SK-N-SH (cell line): Measurements from ENCODE around the gene TBCC. TPM values are rescaled to one million over a fixed set of nuclear protein-coding genes. Genes with fewer than 3 reads are reported as not detected.

Experiments used
- CTCF ChIA-PET: fragments of 300-600, 350-600 bp; formaldehyde crosslinking; extraction: SDS; loops from one replicate; lab custom pipeline; 2021; lab: Yijun Ruan, JAX
- POLR2A ChIA-PET: fragments of 350-600 bp; sonication (Branson Sonifier 250); formaldehyde crosslinking; extraction: SDS; loops from one replicate; lab custom pipeline; 2020; ENCODE audit warnings: antibody characterized with exemption, inconsistent platforms; lab: Yijun Ruan, JAX
- DNase-seq: peaks from one replicate; pipeline ENCODE4 v3.0.0; 2012
- H2AFZ ChIP-seq: fragments of 200-600 bp; sonication (generic); 2 replicates; pipeline ENCODE4 v1.8.1; 2016; ENCODE audit warnings: antibody characterized with exemption, mild to moderate bottlenecking, low read depth
- H3F3A ChIP-seq: fragments of 200-600 bp; sonication (generic); replicated peaks from 2 replicates; pipeline ENCODE3; 2016; ENCODE audit warnings: antibody characterized with exemption, mild to moderate bottlenecking; ENCODE audit not compliant: insufficient read depth
- H3K27ac ChIP-seq, 2 experiments: fragments of 200-500 bp in 1 of 2; fragments of 200-600 bp in 1 of 2; sonication (Bioruptor generic) in 1 of 2; sonication (generic), shearing (Covaris generic) in 1 of 2; 2 replicates each; pipeline versions ENCODE4 v1.5.1 to v1.6.1; 2014 to 2016; ENCODE audit warnings: low read depth in 2 of 2, inconsistent platforms in 1 of 2, low read length in 1 of 2, mild to moderate bottlenecking in 1 of 2, mixed read lengths in 1 of 2
- H3K27me3 ChIP-seq: fragments of 200-600 bp; sonication (generic), shearing (Covaris generic); 2 replicates; pipeline ENCODE4 v1.6.1; 2016; ENCODE audit warnings: mixed run types; ENCODE audit not compliant: insufficient read depth
- H3K36me3 ChIP-seq, 2 experiments: fragments of 200-500 bp in 1 of 2; fragments of 200-600 bp in 1 of 2; sonication (Bioruptor generic) in 1 of 2; sonication (generic) in 1 of 2; replicated peaks in 1 of 2; 2 replicates each; pipeline versions ENCODE3 to v1.5.1; 2014 to 2016; ENCODE audit warnings: low read length in 1 of 2, mild to moderate bottlenecking in 1 of 2; ENCODE audit not compliant: insufficient read depth in 2 of 2, control insufficient read depth in 1 of 2
- H3K4me1 ChIP-seq, 2 experiments: fragments of 200-500 bp in 1 of 2; fragments of 200-600 bp in 1 of 2; sonication (Bioruptor generic) in 1 of 2; sonication (generic), shearing (Covaris generic) in 1 of 2; 2 replicates each; pipeline versions ENCODE4 v1.5.1 to v1.6.1; 2014 to 2016; ENCODE audit warnings: low read depth in 1 of 2, low read length in 1 of 2, mixed run types in 1 of 2; ENCODE audit not compliant: insufficient read depth in 2 of 2, control insufficient read depth in 1 of 2
- H3K4me2 ChIP-seq: fragments of 200-600 bp; sonication (generic), shearing (Covaris generic); 2 replicates; pipeline ENCODE4 v1.6.1; 2017; ENCODE audit warnings: mixed run types
- H3K4me3 ChIP-seq, 2 experiments: fragments of 200-500 bp in 1 of 2; fragments of 200-600 bp in 1 of 2; sonication (Bioruptor generic) in 1 of 2; sonication (generic), shearing (Covaris generic) in 1 of 2; 2 replicates each; pipeline versions ENCODE4 v1.5.1 to v1.8.1; 2014 to 2016; ENCODE audit warnings: low read depth in 2 of 2, inconsistent platforms in 1 of 2, low read length in 1 of 2, mild to moderate bottlenecking in 1 of 2, mixed read lengths in 1 of 2, moderate library complexity in 1 of 2
- H3K79me2 ChIP-seq: fragments of 200-600 bp; sonication (generic); 2 replicates; pipeline ENCODE4 v1.8.1; 2017; ENCODE audit warnings: mild to moderate bottlenecking; ENCODE audit not compliant: insufficient read depth
- H3K9ac ChIP-seq: fragments of 200-600 bp; sonication (generic); 2 replicates; pipeline ENCODE4 v1.6.1; 2017; ENCODE audit warnings: mixed run types
- H3K9me2 ChIP-seq: fragments of 200-600 bp; sonication (generic); 2 replicates; pipeline ENCODE4 v1.6.1; 2017; ENCODE audit warnings: mixed run types
- H3K9me3 ChIP-seq: fragments of 200-600 bp; sonication (generic); 2 replicates; pipeline ENCODE4 v1.6.1; 2017; ENCODE audit warnings: mixed run types, mild to moderate bottlenecking, moderate library complexity
- H4K20me1 ChIP-seq: fragments of 200-600 bp; sonication (generic); 2 replicates; pipeline ENCODE4 v1.6.1; 2017; ENCODE audit warnings: mild to moderate bottlenecking, mixed run types; ENCODE audit not compliant: insufficient read depth
- CHD2 ChIP-seq: fragments of 150-350 bp; IDR thresholded peaks from 2 replicates; pipeline ENCODE4 v1.6.1; 2018; ENCODE audit warnings: low read length; ENCODE audit not compliant: partially characterized antibody
- CTCF ChIP-seq: fragments of 200-600 bp; sonication (generic); IDR thresholded peaks from 2 replicates; pipeline ENCODE4 v1.6.1; 2017; ENCODE audit warnings: antibody characterized with exemption, mild to moderate bottlenecking, moderate library complexity
- FOSL2 ChIP-seq: IDR thresholded peaks from 2 replicates; pipeline ENCODE4 v1.4.0; 2012; ENCODE audit warnings: low read depth, mild to moderate bottlenecking, moderate library complexity, borderline replicate concordance
- FOXJ3 ChIP-seq: sonication (generic); formaldehyde crosslinking; IDR thresholded peaks from 2 replicates; pipeline ENCODE4 v1.5.1; 2020; ENCODE audit warnings: mild to moderate bottlenecking, missing genetic modification reagents
- GATA2 ChIP-seq: sonication (generic); formaldehyde crosslinking; IDR thresholded peaks from 2 replicates; pipeline ENCODE4 v1.5.0; 2020; ENCODE audit warnings: mild to moderate bottlenecking, missing genetic modification reagents
- IRF3 ChIP-seq: fragments of 150-350 bp; IDR thresholded peaks from 2 replicates; pipeline ENCODE4 v1.6.1; 2016; ENCODE audit warnings: mild to moderate bottlenecking, low read depth, low read length
- JUND ChIP-seq: IDR thresholded peaks from 2 replicates; pipeline ENCODE4 v1.4.0; 2012
- MAX ChIP-seq: IDR thresholded peaks from 2 replicates; pipeline ENCODE4 v1.4.0; 2012; ENCODE audit warnings: low read depth
- MEF2A ChIP-seq: IDR thresholded peaks from 2 replicates; pipeline ENCODE4 v1.4.0; 2012; ENCODE audit warnings: low read depth, borderline replicate concordance
- MXI1 ChIP-seq: IDR thresholded peaks from 2 replicates; pipeline ENCODE4 v1.6.1; 2012; ENCODE audit warnings: mild to moderate bottlenecking, low read depth, low read length, improper control_type of control experiment
- NFIC ChIP-seq: IDR thresholded peaks from 2 replicates; pipeline ENCODE4 v1.4.0; 2012; ENCODE audit warnings: borderline replicate concordance
- NRF1 ChIP-seq: IDR thresholded peaks from 2 replicates; pipeline ENCODE4 v1.6.1; 2012; ENCODE audit warnings: low read depth, mild to moderate bottlenecking, low read length
- PBX3 ChIP-seq: IDR thresholded peaks from 2 replicates; pipeline ENCODE4; 2012
- RCOR1 ChIP-seq: fragments of 150-350 bp; IDR thresholded peaks from 2 replicates; pipeline ENCODE4 v1.6.1; 2017; ENCODE audit warnings: antibody characterized with exemption, low read length
- RXRA ChIP-seq: IDR thresholded peaks from 2 replicates; pipeline ENCODE4 v1.4.0; 2012; ENCODE audit warnings: low read depth, mild to moderate bottlenecking, borderline replicate concordance
- SIN3A ChIP-seq: IDR thresholded peaks from 2 replicates; pipeline ENCODE4 v1.6.1; 2012; ENCODE audit warnings: low read depth, mild to moderate bottlenecking, low read length, moderate library complexity, borderline replicate concordance
- SMC3 ChIP-seq: IDR thresholded peaks from 2 replicates; pipeline ENCODE4 v1.6.1; 2012; ENCODE audit warnings: low read depth, low read length, improper control_type of control experiment
- USF1 ChIP-seq: IDR thresholded peaks from 2 replicates; pipeline ENCODE4 v1.4.0; 2012; ENCODE audit warnings: low read depth, borderline replicate concordance
- ZBTB33 ChIP-seq: IDR thresholded peaks from 2 replicates; pipeline ENCODE4 v1.4.0; 2012; ENCODE audit warnings: low read depth, borderline replicate concordance
- WGBS: methylation state at CpG from one replicate; pipeline ENCODE4 v1.1.6; 2017; ENCODE audit warnings: low lambda C conversion rate; 5-methylcytosine and 5-hydroxymethylcytosine counted together
- polyA plus RNA-seq, 3 experiments: library from polyadenylated mRNA; depleted of rRNA; stranded (reverse); fragments of >200 nt; gene quantifications; 2 replicates each; pipeline ENCODE4 v1.2.3, GENCODE V29; 2012

Gene TBCC
- polyA plus RNA-seq, 1 of the 3 experiments (the other 2 are of a cell fraction): 18.2 TPM

GRCh38 chr6:42696526-42697267 is 49.2 kb downstream of the TBCC start:
- Histone ChIP-seq H3K79me2 (no peaks in the 10 kb centered on the region), H3K4me2 (no peak overlapping the region), H3K4me3 (no peak overlapping the region), H3F3A (peaks cover 19% of the 10 kb centered on the region), H3K27ac (no peak overlapping the region), H3K27me3 (no peaks in the 10 kb centered on the region), H3K4me1 (peaks cover 4 to 8% of the 10 kb centered on the region in 2 experiments), H3K9ac (no peak overlapping the region), H3K36me3 (peaks cover 10 to 16% of the 10 kb centered on the region in 2 experiments), H3K9me2 (no peaks in the 10 kb centered on the region), H3K9me3 (no peaks in the 10 kb centered on the region), H4K20me1 (no peaks in the 10 kb centered on the region), H2AFZ (no peak overlapping the region)
- CTCF ChIA-PET: interaction anchor here (0.6 to 3.2 kb wide), 3 partner anchors 29 to 149 kb away, joined by 3 to 13 read pairs (median 3); no protein-coding TSS in a partner anchor
- POLR2A ChIA-PET: no interaction called here
- no peak for TF ChIP-seq NRF1
- TF ChIP-seq CHD2: no peak
- no peak for TF ChIP-seq SIN3A
- no peak for TF ChIP-seq GATA2
- no peak for TF ChIP-seq CTCF
- TF ChIP-seq SMC3: no peak
- TF ChIP-seq MAX: no peak
- TF ChIP-seq MXI1: no peak
- TF ChIP-seq RXRA: no peak
- no peak for TF ChIP-seq FOXJ3 (CRISPR knock-in tag)
- no peak for TF ChIP-seq NFIC
- no peak for TF ChIP-seq USF1
- WGBS: 79% methylated on average over 7 of the region's 7 CpGs
- no peak for DNase-seq

GRCh38 chr6:42694586-42694985 is 51.3 kb downstream of the TBCC start:
- Histone ChIP-seq H3K9me3 (no peaks in the 10 kb centered on the region), H3K9me2 (no peaks in the 10 kb centered on the region), H3K9ac (no peak overlapping the region), H2AFZ (no peak overlapping the region), H4K20me1 (no peaks in the 10 kb centered on the region), H3K4me3 (no peak overlapping the region), H3K36me3 (peaks cover 26 to 35% of the 10 kb centered on the region in 2 experiments), H3K79me2 (no peaks in the 10 kb centered on the region), H3F3A (peaks cover 28% of the 10 kb centered on the region), H3K27me3 (no peaks in the 10 kb centered on the region), H3K4me1 (peaks cover 4 to 8% of the 10 kb centered on the region in 2 experiments), H3K27ac (peak overlapping the region; percentile 32 to 64), H3K4me2 (no peak overlapping the region)
- DNase-seq: no peak
- 52% methylated on average over 4 of the region's 4 CpGs for WGBS
- POLR2A ChIA-PET: no interaction called here
- CTCF ChIA-PET: interaction anchor here (0.6 to 1.8 kb wide), 3 partner anchors 30 to 36 kb away, joined by 3 to 7 read pairs (median 3); no protein-coding TSS in a partner anchor
- no peak for TF ChIP-seq FOSL2
- 0 out of 2 replicates have a peak, but pooled peaks have one; percentile 16 for TF ChIP-seq PBX3
- TF ChIP-seq SMC3: no peak
- no peak for TF ChIP-seq RCOR1
- no peak for TF ChIP-seq RXRA
- no peak for TF ChIP-seq IRF3
- no peak for TF ChIP-seq CHD2
- TF ChIP-seq JUND: peak; percentile 24; the same call in 1 of the 2 replicates
- no peak for TF ChIP-seq NFIC
- no peak for TF ChIP-seq ZBTB33
- TF ChIP-seq MEF2A: no peak
- TF ChIP-seq MAX: no peak
